DMS79 treated with DMSO at 0.1 percent for 48 hours (cell line): ENCODE data around the gene DIAPH1.
A peak's percentile ranks its signal among the peaks of the same experiment; 100 is the strongest.

Source experiments
- DNase-seq: peaks from one replicate; lab custom pipeline; 2025; lab: John Stamatoyannopoulos, UW

Gene DIAPH1

GRCh38 chr5:141560725-141561483 lies 57.9 kb downstream of the DIAPH1 start:
- peak; percentile 77 for DNase-seq

- peak; percentile 78 for DNase-seq
Measured at GRCh38 chr5:141560151-141560550, 58.6 kb downstream of the DIAPH1 start.

- DNase-seq = peak; percentile 16
Measured at GRCh38 chr5:141559461-141559860, 59.3 kb downstream of the DIAPH1 start.

GRCh38 chr5:141558150-141558549 lies 60.6 kb downstream of the DIAPH1 start:
- no peak for DNase-seq

- peak; percentile 16 for DNase-seq
Measured at GRCh38 chr5:141557681-141558136, 61.1 kb downstream of the DIAPH1 start.

- DNase-seq = no peak
Measured at GRCh38 chr5:141547921-141548320, 70.9 kb downstream of the DIAPH1 start.

GRCh38 chr5:141547488-141547887 lies 71.3 kb downstream of the DIAPH1 start:
- DNase-seq = no peak

GRCh38 chr5:141543053-141543452 lies 75.7 kb downstream of the DIAPH1 start:
- no peak for DNase-seq

GRCh38 chr5:141534492-141535213 lies 84.1 kb downstream of the DIAPH1 start:
- no peak for DNase-seq

- DNase-seq = no peak
Measured at GRCh38 chr5:141533897-141534296, 84.9 kb downstream of the DIAPH1 start.

GRCh38 chr5:141532726-141533125 lies 86.1 kb downstream of the DIAPH1 start:
- no peak for DNase-seq

GRCh38 chr5:141529873-141530272 lies 88.9 kb downstream of the DIAPH1 start:
- no peak for DNase-seq

- DNase-seq = no peak
Measured at GRCh38 chr5:141529002-141529401, 89.8 kb downstream of the DIAPH1 start.

GRCh38 chr5:141528291-141528984 lies 90.4 kb downstream of the DIAPH1 start:
- DNase-seq = no peak

GRCh38 chr5:141527426-141527825 lies 91.4 kb downstream of the DIAPH1 start:
- DNase-seq = no peak

GRCh38 chr5:141525653-141526052 lies 93.1 kb downstream of the DIAPH1 start:
- no peak for DNase-seq

GRCh38 chr5:141524604-141525597 lies 93.9 kb downstream of the DIAPH1 start:
- DNase-seq = peak; percentile 79

GRCh38 chr5:141523991-141524390 lies 94.8 kb downstream of the DIAPH1 start:
- DNase-seq = no peak

- no peak for DNase-seq
Measured at GRCh38 chr5:141522301-141522700, 96.5 kb downstream of the DIAPH1 start.

GRCh38 chr5:141521244-141521781 lies 97.5 kb downstream of the DIAPH1 start:
- no peak for DNase-seq
